ENCODE results near the gene HCST.
A peak's percentile ranks its signal among the peaks of the same experiment; 100 is the strongest.

HCST gene

DNA sequence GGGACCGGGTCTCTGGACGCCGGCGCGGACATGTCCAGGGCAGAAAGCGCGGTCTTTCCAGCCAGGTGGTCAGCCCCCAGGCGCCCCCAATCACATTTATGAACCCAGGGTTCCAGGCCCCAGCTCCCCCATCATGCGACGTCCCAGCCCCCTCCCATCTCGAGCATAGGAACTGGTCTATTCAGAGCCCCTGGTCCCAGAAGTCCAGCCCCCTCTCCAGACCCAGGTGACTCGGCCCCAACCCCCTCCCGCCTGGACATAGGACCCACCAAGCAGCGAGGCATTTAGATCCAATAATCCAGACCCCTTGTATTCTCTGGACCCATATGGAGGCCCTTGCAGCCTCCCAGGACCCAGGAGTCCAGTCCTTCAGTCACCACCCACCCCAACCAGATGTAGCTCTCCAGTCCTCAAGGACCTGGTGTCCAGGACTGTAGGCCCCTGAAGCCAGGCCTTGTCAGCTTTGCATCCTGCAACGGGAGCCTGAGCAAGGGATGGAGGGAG is 33.5 kb upstream of the HCST start (continued):
- TF ChIP-seq ZNF366 (tag by site-specific recombination; conservative IDR thresholded peaks at IDR 0.05) (peak; percentile 72), ZBTB17 (tag by site-specific recombination; IDR thresholded peaks at IDR 0.05) (no peak; the same call in 1 of the 2 replicates), EGR2 (tag by site-specific recombination; IDR thresholded peaks at IDR 0.05; ENCODE audit: low read depth) (no peak), SP3 (tag by site-specific recombination; IDR thresholded peaks at IDR 0.05) (no peak), ZNF335 (tag by site-specific recombination; conservative IDR thresholded peaks at IDR 0.05) (no peak; the same call in none of the 2 replicates)
- TF ChIP-seq, protein P1, sequence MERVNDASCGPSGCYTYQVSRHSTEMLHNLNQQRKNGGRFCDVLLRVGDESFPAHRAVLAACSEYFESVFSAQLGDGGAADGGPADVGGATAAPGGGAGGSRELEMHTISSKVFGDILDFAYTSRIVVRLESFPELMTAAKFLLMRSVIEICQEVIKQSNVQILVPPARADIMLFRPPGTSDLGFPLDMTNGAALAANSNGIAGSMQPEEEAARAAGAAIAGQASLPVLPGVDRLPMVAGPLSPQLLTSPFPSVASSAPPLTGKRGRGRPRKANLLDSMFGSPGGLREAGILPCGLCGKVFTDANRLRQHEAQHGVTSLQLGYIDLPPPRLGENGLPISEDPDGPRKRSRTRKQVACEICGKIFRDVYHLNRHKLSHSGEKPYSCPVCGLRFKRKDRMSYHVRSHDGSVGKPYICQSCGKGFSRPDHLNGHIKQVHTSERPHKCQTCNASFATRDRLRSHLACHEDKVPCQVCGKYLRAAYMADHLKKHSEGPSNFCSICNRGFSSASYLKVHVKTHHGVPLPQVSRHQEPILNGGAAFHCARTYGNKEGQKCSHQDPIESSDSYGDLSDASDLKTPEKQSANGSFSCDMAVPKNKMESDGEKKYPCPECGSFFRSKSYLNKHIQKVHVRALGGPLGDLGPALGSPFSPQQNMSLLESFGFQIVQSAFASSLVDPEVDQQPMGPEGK (tag by site-specific recombination; IDR thresholded peaks at IDR 0.05) = no peak
- TF ChIP-seq, protein P2, sequence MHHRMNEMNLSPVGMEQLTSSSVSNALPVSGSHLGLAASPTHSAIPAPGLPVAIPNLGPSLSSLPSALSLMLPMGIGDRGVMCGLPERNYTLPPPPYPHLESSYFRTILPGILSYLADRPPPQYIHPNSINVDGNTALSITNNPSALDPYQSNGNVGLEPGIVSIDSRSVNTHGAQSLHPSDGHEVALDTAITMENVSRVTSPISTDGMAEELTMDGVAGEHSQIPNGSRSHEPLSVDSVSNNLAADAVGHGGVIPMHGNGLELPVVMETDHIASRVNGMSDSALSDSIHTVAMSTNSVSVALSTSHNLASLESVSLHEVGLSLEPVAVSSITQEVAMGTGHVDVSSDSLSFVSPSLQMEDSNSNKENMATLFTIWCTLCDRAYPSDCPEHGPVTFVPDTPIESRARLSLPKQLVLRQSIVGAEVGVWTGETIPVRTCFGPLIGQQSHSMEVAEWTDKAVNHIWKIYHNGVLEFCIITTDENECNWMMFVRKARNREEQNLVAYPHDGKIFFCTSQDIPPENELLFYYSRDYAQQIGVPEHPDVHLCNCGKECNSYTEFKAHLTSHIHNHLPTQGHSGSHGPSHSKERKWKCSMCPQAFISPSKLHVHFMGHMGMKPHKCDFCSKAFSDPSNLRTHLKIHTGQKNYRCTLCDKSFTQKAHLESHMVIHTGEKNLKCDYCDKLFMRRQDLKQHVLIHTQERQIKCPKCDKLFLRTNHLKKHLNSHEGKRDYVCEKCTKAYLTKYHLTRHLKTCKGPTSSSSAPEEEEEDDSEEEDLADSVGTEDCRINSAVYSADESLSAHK (tag by site-specific recombination; IDR thresholded peaks at IDR 0.05) = no peak

DNA sequence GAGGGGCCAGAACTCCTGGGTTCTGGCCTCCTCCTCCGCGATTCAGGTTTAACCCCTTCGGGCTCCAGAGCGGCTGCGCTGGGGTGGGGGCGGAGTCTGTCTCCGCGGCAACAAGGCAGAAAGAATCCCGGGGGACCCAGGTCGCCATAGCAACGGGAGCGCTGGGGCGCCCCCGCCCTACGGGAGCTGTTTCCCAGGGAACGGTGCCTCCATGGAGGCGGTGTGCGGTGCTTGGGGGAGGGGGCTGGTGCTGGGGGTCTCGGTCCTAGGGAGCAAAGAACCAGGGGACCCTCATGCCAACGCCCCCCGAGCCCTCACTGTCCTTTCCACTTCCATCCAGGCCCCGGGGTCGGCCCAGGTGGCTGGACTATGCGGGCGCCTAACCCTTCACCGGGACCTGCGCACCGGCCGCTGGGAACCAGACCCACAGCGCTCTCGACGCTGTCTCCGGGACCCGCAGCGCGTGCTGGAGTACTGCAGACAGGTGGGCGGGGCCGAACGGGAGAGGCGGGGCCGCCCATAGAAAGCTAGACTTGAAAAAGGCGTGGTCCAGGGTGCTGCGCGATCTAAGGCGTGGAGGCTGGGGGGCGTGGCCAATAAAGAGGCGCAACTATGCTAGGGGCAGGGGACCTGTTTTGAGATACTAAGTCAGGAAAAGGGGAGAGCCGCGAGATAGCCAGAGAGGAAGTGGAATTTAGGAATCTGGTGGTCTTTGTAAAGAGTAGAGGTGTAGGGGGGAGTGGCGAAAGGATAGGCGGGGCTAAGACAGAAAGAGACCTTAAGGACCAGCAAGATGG is 32.8 kb upstream of the HCST start:
- peaks cover 0 to 6% of the 10 kb centered on the region in 2 experiments; a peak in 1 of 3 replicates for H3K36me3 ChIP-seq (ENCODE audit: control insufficient read depth in 2 of 2, insufficient read depth in 1 of 2, low read length in 2 of 2)
- ChIA-PET CTCF (interaction anchor here (0.5 to 3.2 kb wide), 19 partner anchors 10 to 516 kb away, joined by 3 to 12 read pairs (median 3); partner anchors contain the start of gene NPHS1), POLR2A (interaction anchor here (0.5 to 2.8 kb wide), 31 partner anchors 9 to 903 kb away, joined by 3 to 25 read pairs (median 3); partner anchors contain the start of genes ALKBH6, GRAMD1A, LIN37 and NFKBID)
- peak overlapping the region; percentile 34; the same call in 1 of the 2 replicates for H3K27ac ChIP-seq (ENCODE audit: extremely low read depth, low read depth, low read length)
- H3K4me1 ChIP-seq (ENCODE audit: control insufficient read depth, insufficient read depth, low read length) = peaks cover 16% of the 10 kb centered on the region
- peak overlapping the region; percentile 16; the same call in 1 of the 2 replicates for H3K4me3 ChIP-seq (ENCODE audit: low read depth, low read length)
- H3K9me3 ChIP-seq (ENCODE audit: control insufficient read depth, insufficient read depth, low read depth, low read length) = no peaks in the 10 kb centered on the region
- TF ChIP-seq GLIS1 (tag by site-specific recombination; IDR thresholded peaks at IDR 0.05) (peak; percentile 96), HOXC10 (CRISPR knock-in tag; IDR thresholded peaks at IDR 0.05) (no peak), KLF7 (tag by site-specific recombination; IDR thresholded peaks at IDR 0.05; ENCODE audit: borderline replicate concordance) (peak; percentile 54), ZNF211 (tag by site-specific recombination; IDR thresholded peaks at IDR 0.05; ENCODE audit: low read depth) (no peak), SALL2 (tag by site-specific recombination; IDR thresholded peaks at IDR 0.05; ENCODE audit: borderline replicate concordance) (no peak), ZNF133 (tag by site-specific recombination; IDR thresholded peaks at IDR 0.05) (no peak), ZNF350 (tag by site-specific recombination; IDR thresholded peaks at IDR 0.05) (no peak), ZNF610 (tag by site-specific recombination; IDR thresholded peaks at IDR 0.05; ENCODE audit: borderline replicate concordance) (peak; percentile 80), ZNF514 (tag by site-specific recombination; IDR thresholded peaks at IDR 0.05) (no peak), ZSCAN16 (tag by site-specific recombination; IDR thresholded peaks at IDR 0.05) (no peak)
- TF ChIP-seq, protein P3, sequence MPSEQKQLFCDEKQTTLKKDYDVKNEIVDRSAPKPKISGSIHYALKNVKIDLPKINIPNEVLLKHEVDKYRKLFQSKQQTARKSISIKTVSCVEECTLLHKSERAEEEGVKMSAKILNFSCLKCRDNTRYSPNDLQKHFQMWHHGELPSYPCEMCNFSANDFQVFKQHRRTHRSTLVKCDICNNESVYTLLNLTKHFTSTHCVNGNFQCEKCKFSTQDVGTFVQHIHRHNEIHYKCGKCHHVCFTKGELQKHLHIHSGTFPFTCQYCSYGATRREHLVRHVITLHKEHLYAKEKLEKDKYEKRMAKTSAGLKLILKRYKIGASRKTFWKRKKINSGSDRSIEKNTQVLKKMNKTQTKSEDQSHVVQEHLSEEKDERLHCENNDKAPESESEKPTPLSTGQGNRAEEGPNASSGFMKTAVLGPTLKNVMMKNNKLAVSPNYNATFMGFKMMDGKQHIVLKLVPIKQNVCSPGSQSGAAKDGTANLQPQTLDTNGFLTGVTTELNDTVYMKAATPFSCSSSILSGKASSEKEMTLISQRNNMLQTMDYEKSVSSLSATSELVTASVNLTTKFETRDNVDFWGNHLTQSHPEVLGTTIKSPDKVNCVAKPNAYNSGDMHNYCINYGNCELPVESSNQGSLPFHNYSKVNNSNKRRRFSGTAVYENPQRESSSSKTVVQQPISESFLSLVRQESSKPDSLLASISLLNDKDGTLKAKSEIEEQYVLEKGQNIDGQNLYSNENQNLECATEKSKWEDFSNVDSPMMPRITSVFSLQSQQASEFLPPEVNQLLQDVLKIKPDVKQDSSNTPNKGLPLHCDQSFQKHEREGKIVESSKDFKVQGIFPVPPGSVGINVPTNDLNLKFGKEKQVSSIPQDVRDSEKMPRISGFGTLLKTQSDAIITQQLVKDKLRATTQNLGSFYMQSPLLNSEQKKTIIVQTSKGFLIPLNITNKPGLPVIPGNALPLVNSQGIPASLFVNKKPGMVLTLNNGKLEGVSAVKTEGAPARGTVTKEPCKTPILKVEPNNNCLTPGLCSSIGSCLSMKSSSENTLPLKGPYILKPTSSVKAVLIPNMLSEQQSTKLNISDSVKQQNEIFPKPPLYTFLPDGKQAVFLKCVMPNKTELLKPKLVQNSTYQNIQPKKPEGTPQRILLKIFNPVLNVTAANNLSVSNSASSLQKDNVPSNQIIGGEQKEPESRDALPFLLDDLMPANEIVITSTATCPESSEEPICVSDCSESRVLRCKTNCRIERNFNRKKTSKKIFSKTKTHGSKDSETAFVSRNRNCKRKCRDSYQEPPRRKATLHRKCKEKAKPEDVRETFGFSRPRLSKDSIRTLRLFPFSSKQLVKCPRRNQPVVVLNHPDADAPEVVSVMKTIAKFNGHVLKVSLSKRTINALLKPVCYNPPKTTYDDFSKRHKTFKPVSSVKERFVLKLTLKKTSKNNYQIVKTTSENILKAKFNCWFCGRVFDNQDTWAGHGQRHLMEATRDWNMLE (tag by site-specific recombination; conservative IDR thresholded peaks at IDR 0.05; ENCODE audit: low read depth) = no peak
- TF ChIP-seq, protein P4, sequence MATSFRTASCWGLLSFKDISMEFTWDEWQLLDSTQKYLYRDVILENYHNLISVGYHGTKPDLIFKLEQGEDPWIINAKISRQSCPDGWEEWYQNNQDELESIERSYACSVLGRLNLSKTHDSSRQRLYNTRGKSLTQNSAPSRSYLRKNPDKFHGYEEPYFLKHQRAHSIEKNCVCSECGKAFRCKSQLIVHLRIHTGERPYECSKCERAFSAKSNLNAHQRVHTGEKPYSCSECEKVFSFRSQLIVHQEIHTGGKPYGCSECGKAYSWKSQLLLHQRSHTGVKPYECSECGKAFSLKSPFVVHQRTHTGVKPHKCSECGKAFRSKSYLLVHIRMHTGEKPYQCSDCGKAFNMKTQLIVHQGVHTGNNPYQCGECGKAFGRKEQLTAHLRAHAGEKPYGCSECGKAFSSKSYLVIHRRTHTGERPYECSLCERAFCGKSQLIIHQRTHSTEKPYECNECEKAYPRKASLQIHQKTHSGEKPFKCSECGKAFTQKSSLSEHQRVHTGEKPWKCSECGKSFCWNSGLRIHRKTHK (tag by site-specific recombination; IDR thresholded peaks at IDR 0.05) = no peak
- TF ChIP-seq, protein P5, sequence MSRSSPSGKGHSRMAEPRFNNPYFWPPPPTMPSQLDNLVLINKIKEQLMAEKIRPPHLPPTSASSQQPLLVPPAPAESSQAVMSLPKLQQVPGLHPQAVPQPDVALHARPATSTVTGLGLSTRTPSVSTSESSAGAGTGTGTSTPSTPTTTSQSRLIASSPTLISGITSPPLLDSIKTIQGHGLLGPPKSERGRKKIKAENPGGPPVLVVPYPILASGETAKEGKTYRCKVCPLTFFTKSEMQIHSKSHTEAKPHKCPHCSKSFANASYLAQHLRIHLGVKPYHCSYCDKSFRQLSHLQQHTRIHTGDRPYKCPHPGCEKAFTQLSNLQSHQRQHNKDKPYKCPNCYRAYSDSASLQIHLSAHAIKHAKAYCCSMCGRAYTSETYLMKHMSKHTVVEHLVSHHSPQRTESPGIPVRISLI (tag by site-specific recombination; IDR thresholded peaks at IDR 0.05) = no peak
- TF ChIP-seq, protein P6, sequence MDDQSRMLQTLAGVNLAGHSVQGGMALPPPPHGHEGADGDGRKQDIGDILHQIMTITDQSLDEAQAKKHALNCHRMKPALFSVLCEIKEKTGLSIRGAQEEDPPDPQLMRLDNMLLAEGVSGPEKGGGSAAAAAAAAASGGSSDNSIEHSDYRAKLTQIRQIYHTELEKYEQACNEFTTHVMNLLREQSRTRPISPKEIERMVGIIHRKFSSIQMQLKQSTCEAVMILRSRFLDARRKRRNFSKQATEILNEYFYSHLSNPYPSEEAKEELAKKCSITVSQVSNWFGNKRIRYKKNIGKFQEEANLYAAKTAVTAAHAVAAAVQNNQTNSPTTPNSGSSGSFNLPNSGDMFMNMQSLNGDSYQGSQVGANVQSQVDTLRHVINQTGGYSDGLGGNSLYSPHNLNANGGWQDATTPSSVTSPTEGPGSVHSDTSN (CRISPR knock-in tag; IDR thresholded peaks at IDR 0.05) = no peak

All from HEK293 (cell line).